Left forelimb (tissue), 1 donor: ENCODE results near the gene SERPINB6.
"Not testable (repeated sequence)": the region's sequence is repeated elsewhere in the genome, so short reads cannot be mapped to it uniquely, and the experiment has no call there.

Experiments
- DNase-seq: peaks from one replicate; pipeline ENCODE4 v3.0.0-alpha.2; 2018; ENCODE audit warnings: low spot score

Gene SERPINB6

GRCh38 chr6:2911171-2911570 lies 60.2 kb downstream of the SERPINB6 start:
- no peak for DNase-seq

- no peak for DNase-seq
Measured at GRCh38 chr6:2909718-2910117, 61.6 kb downstream of the SERPINB6 start.

DNA sequence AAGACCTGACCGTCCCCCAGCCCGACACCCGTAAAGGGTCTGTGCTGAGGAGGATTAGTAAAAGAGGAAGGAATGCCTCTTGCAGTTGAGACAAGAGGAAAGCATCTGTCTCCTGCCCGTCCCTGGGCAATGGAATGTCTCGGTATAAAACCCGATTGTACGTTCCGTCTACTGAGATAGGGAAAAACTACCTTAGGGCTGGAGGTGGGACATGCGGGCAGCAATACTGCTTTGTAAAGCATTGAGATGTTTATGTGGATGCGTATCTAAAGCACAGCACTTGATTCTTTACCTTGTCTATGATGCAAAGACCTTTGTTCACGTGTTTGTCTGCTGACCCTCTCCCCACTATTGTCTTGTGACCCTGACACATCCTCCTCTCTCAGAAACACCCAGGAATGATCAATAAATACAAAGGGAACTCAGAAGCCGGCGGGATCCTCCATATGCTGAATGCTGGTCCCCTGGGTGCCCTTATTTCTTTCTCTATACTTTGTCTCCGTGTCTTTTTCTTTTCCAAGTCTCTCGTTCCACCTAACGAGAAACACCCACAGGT lies 62.2 kb downstream of the SERPINB6 start:
- DNase-seq: not testable (repeated sequence)

- not testable (repeated sequence) for DNase-seq
Measured at GRCh38 chr6:2908516-2908915, 62.9 kb downstream of the SERPINB6 start.

DNA sequence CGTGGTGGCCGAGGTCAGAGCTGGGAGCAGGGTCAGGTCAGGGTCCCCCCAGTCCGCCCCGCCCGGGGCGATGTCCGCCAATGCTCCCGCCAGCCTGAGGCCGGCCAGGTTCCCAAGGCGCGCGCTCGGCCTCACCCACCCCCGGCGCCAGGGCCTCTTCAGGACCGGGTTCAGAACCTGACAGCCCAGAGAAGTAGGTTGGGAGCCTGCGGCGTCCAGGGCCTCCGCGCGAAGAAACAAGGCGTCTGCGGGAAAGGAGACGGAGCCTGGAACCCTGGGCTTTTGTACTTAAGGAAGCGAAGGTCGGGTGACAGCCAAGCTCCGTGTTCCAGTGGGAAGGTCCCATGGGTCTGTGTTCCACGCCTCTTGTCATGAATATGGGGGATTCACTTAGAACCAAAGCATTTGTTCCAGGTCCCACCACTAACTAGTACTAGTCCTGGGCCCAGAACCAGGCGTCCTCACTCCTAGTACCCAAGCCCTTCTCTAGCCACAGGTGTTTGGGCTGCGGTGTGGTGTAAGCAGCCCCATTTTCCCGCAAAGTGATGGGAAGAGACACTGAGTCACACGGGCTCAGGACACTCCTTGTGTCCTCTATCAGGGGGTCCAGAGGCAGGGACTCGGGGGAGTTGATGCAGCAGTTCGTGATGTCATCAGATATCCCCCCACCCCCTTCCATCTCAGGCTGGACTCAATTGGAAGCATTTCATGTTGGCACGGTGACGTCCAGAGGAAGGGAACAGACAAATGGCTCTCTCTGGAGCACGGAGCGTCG lies 67.8 kb downstream of the SERPINB6 start:
- DNase-seq: not testable (repeated sequence)

GRCh38 chr6:2901645-2902502 lies 69.5 kb downstream of the SERPINB6 start:
- not testable (repeated sequence) for DNase-seq

- DNase-seq: no peak
Measured at GRCh38 chr6:2900821-2901644, 70.3 kb downstream of the SERPINB6 start.

DNA sequence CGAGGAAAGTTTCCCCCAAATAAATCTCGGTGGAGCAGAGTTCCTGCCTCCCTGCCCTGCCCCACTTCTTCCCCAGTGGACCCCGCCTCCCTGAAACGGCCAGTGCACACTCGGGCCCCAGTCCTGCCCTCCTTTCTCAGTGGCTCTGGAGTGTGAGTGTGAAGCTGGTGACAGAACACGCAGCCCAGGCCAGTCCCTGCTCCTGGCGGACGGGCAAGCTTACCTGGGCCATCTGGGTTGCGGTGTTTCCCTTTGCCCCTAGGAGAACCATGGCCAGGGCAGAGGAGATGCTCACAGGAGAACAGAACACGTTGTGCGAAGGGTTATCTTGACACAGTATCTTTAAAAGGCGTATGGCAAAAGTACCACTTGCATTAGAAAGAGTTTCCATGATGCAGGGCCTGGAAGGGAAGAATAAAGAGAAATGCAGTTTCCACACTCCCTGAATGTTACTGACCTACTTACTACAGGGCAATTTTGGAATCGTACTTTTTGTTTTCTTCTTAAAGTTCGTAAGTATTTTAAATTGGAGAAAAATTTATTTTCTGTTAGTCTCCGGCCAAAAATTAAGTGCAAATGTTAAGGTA lies 71.1 kb downstream of the SERPINB6 start:
- DNase-seq: no peak

DNA sequence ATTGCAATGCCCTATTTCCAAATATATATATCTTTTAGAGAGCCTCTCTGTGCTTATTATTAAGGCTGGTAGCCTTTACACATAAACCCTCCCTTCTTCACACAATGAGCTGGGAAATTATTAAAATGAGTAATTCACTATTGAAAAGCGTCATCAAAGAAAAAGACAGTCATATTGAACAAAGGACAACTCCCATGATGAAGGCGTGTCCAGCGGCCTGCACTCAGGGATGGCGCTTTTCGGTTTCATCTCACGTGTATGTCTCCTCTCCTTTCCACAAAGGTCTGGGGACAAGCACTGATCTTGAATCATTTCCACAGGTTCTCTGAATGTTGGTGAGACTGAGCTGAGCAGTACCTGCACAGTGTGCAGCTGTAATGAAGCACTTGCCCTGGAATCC lies 71.8 kb downstream of the SERPINB6 start:
- no peak for DNase-seq
